Tibial nerve (tissue), 3 donors: ENCODE results near the gene CHAF1B.
"Not testable (repeated sequence)": the region's sequence is repeated elsewhere in the genome, so short reads cannot be mapped to it uniquely, and the experiment has no call there.

Experiments used
- POLR2A ChIP-seq, 2 donors: fragments of 450-650 bp; IDR thresholded peaks; one replicate each; pipeline ENCODE4 v1.6.1; 2017; ENCODE audit warnings: antibody characterized with exemption in 2 of 2, mild to moderate bottlenecking in 2 of 2, moderate library complexity in 2 of 2
- TF ChIP-seq, protein P1 (sequence below), 5 experiments: fragments of 200-600 bp in 3 of 5; fragments of 450-650 bp in 2 of 5; sonication (generic) in 3 of 5; IDR thresholded peaks; one replicate each; pipeline ENCODE4 v1.5.1; 2016 to 2019; ENCODE audit warnings: antibody characterized with exemption in 5 of 5, mild to moderate bottlenecking in 3 of 5, moderate library complexity in 2 of 5

- TF ChIP-seq POLR2A (IDR thresholded peaks at IDR 0.05), result not testable (repeated sequence)
- TF ChIP-seq, protein P1, sequence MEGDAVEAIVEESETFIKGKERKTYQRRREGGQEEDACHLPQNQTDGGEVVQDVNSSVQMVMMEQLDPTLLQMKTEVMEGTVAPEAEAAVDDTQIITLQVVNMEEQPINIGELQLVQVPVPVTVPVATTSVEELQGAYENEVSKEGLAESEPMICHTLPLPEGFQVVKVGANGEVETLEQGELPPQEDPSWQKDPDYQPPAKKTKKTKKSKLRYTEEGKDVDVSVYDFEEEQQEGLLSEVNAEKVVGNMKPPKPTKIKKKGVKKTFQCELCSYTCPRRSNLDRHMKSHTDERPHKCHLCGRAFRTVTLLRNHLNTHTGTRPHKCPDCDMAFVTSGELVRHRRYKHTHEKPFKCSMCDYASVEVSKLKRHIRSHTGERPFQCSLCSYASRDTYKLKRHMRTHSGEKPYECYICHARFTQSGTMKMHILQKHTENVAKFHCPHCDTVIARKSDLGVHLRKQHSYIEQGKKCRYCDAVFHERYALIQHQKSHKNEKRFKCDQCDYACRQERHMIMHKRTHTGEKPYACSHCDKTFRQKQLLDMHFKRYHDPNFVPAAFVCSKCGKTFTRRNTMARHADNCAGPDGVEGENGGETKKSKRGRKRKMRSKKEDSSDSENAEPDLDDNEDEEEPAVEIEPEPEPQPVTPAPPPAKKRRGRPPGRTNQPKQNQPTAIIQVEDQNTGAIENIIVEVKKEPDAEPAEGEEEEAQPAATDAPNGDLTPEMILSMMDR (IDR thresholded peaks at IDR 0.05), result not testable (repeated sequence)
These were observed 2.5 kb upstream of the CHAF1B start for GRCh38 chr21:36382722-36383121.
